Measurements from ENCODE around the gene TBC1D22B.

TBC1D22B gene

GRCh38 chr6:37257634-37258404, at the start of gene TBC1D22B, which contains the start of gene TMEM217:
Gene TBC1D22B, plus strand, starts transcription at chr6:37257772. Its CDS starts 146 bp downstream, at chr6:37257918.
Gene TMEM217, minus strand, starts transcription at chr6:37258144. Its CDS starts 39,114 bp downstream, at chr6:37219030.
- DNase-seq (ENCODE audit: low read depth, low spot score): peak; percentile 98

- peak; percentile 81 for DNase-seq (ENCODE audit: low read depth, low spot score)
Observed at GRCh38 chr6:37207903-37208456, 49.6 kb upstream of the TBC1D22B start.

GRCh38 chr6:37208793-37209192, 48.8 kb upstream of the TBC1D22B start:
- no peak for DNase-seq (ENCODE audit: low read depth, low spot score)

GRCh38 chr6:37209461-37210205, 47.9 kb upstream of the TBC1D22B start:
- no peak for DNase-seq (ENCODE audit: low read depth, low spot score)

GRCh38 chr6:37210313-37210968, 47.1 kb upstream of the TBC1D22B start:
- peak; percentile 92 for DNase-seq (ENCODE audit: low read depth, low spot score)

- no peak for DNase-seq (ENCODE audit: low read depth, low spot score)
Observed at GRCh38 chr6:37212268-37212667, 45.3 kb upstream of the TBC1D22B start.

GRCh38 chr6:37218061-37218460, 39.5 kb upstream of the TBC1D22B start:
- DNase-seq (ENCODE audit: low read depth, low spot score): no peak

GRCh38 chr6:37218511-37218910, 39.1 kb upstream of the TBC1D22B start:
- DNase-seq (ENCODE audit: low read depth, low spot score): no peak

GRCh38 chr6:37221585-37222124, 35.9 kb upstream of the TBC1D22B start:
- DNase-seq (ENCODE audit: low read depth, low spot score): no peak

- peak; percentile 93 for DNase-seq (ENCODE audit: low read depth, low spot score)
Observed at GRCh38 chr6:37222125-37222967, 35.2 kb upstream of the TBC1D22B start.

GRCh38 chr6:37222992-37223391, 34.6 kb upstream of the TBC1D22B start:
- no peak for DNase-seq (ENCODE audit: low read depth, low spot score)

GRCh38 chr6:37225350-37226169, 32.0 kb upstream of the TBC1D22B start:
- no peak for DNase-seq (ENCODE audit: low read depth, low spot score)

GRCh38 chr6:37230104-37230503, 27.5 kb upstream of the TBC1D22B start:
- DNase-seq (ENCODE audit: low read depth, low spot score): no peak

- DNase-seq (ENCODE audit: low read depth, low spot score): no peak
Observed at GRCh38 chr6:37232430-37233017, 25.0 kb upstream of the TBC1D22B start.

- no peak for DNase-seq (ENCODE audit: low read depth, low spot score)
Observed at GRCh38 chr6:37233541-37233940, 24.0 kb upstream of the TBC1D22B start.

- DNase-seq (ENCODE audit: low read depth, low spot score): peak; percentile 57
Observed at GRCh38 chr6:37236921-37237320, 20.7 kb upstream of the TBC1D22B start.

GRCh38 chr6:37237789-37238188, 19.8 kb upstream of the TBC1D22B start:
- DNase-seq (ENCODE audit: low read depth, low spot score): no peak

GRCh38 chr6:37238381-37238780, 19.2 kb upstream of the TBC1D22B start:
- peak; percentile 51 for DNase-seq (ENCODE audit: low read depth, low spot score)

GRCh38 chr6:37239526-37239925, 18.0 kb upstream of the TBC1D22B start:
- DNase-seq (ENCODE audit: low read depth, low spot score): no peak

Measured in astrocyte of the hippocampus (primary cell).